HG02870 (cell line): ENCODE data around the gene PM20D2.

Experiments
- ATAC-seq: cut with Tn5 transposase; IDR thresholded peaks from one replicate; pipeline ENCODE4 v1.9.1; 2021; ENCODE audit warnings: mild to moderate bottlenecking, moderate library complexity; ENCODE audit not compliant: unreplicated experiment

PM20D2 gene

DNA sequence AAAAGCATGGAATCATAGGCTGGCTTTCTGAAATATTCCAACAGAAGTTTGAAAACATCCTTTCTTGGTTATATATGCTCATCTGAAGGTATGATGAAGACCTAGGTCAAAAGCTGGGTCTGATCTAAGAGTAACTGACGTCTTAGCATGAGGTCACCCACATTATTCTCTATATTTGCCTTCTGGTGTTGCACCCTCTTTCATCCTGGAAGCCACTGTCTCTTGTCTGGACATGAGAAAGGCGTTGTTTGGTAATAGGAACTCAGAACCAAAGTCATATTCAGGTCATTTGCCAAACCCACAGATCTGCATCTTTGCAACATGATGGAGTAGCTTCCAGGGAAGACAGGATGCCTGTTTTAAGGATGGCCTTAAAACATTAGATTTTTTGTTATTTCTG is 53.7 kb downstream of the PM20D2 start:
- no peak for ATAC-seq

GRCh38 chr6:89200706-89201215 is 54.9 kb downstream of the PM20D2 start:
- no peak for ATAC-seq

DNA sequence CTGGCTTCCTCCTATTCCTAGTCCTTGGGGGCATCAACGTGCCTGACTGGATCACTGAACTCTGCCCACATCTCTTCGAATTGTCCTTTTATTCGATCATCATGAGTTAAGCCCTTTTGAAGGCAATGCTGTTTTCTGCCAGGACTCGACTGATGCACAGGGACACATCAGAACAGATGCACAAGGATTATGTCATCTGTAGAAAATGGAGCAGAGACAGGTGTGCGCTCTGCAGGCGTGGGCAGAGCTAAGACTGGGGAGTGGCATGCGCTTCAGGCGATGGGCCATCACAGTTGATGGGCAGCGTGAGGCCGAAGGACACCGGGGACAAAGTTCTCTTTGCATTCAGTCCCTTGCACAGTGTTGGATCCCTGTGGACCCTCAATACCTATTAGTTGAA is 58.2 kb downstream of the PM20D2 start:
- ATAC-seq: no peak

- ATAC-seq: no peak
Measured at GRCh38 chr6:89205819-89206218, 60.0 kb downstream of the PM20D2 start.

- no peak for ATAC-seq
Measured at GRCh38 chr6:89208551-89208950, 62.7 kb downstream of the PM20D2 start.

DNA sequence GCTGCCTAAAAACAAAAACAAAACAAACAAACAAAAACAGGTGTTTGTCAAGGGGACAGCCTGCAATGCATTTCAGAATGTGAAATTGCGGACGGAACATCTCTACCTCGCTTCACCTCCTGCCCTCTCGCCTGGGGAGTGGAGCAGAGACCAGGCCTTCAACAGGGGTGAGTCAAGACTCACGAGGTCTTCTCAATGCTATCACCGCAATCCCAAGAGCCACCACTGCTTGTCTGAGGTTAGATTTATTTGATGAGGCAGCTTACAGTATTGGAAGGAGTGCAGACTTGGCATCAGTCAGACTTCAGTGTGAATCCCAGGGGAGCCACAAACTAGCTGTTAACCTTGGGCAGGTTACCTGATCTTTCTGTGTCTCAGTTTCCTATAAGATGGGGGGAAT is 63.6 kb downstream of the PM20D2 start:
- ATAC-seq: no peak

DNA sequence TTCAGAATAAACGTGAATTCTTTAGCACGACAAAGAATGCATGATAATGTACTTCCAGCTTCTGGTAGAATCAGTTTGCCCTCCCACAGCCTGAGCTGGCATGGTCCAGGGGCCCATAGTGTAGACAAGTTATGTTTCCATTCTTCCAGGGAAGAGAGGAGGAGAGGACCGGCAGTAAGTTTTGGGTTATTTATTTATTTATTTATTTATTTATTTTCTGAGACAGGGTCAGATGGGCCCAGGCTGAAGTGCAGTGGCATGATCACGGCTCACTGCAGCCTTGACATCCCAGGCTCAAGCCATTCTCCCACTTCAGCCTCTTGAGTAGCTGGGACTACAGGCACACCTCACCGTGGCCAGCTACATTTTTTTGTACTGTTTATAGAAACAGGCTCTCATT is 66.6 kb downstream of the PM20D2 start:
- ATAC-seq: no peak

DNA sequence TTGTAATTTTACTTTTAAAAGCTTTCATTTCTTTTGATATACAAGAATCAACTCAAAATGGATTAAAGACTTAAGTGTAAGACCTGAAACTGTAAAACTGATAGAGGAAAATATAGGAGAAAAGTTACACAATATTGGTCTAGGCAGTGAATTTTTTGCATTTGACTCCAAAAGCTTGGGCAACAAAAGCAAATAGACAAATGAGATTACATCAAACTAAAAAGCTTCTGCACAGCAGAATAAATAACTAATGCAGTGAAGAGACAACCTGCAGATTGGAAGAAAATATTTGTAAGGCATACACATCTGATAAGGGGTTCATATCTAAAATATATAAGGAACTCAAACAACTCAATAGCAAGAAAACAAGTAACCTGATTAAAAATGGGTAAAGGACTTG is 68.3 kb downstream of the PM20D2 start:
- no peak for ATAC-seq
